ENCODE results near the gene TANGO6.
"Not testable (repeated sequence)": the region's sequence is repeated elsewhere in the genome, so short reads cannot be mapped to it uniquely, and the experiment has no call there.

TANGO6 gene

DNA sequence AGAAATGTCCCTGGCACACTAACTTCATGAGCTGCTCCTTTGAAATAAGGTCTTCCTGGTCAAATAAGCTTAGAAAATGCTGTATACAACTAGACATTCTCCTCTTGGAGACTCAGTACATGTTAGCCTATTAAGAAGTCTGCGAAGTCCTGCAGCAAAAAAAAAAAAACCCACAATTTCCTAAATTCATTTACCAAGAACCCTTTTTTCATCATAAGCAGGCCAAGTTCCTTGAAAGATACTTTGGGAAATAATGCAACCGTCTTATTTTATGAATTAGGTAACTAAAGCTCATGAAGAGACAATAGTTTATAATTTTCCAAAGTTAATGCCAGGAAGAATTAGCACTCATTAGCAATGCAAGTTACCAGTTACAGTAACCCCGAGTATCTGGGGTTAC lies 213.1 kb downstream of the TANGO6 start:
- DNase-seq (ENCODE audit: low read depth) = no peak

- no peak for DNase-seq (ENCODE audit: low read depth)
These were observed 214.4 kb downstream of the TANGO6 start for GRCh38 chr16:69057400-69058378.

DNA sequence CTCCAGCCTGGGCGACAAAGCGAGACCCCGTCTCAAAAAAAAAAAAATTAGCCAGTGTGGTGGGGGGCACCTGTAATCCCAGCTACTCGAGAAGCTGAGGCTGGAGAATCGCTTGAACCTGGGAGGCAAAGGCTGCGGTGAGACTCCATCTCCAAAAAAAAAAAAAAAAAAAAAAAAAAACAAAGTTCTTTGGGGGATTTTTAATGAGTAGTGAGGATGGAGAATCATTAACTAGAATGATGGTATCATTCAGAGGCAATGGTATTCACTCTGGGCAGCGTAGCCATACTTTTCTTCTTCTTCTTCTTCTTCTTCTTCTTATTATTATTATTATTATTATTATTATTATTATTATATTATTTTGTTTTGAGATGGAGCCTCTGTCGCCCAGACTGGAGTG lies 220.2 kb downstream of the TANGO6 start:
- DNase-seq (ENCODE audit: low read depth) = not testable (repeated sequence)

GRCh38 chr16:69064124-69064763 lies 220.9 kb downstream of the TANGO6 start:
- no peak for DNase-seq (ENCODE audit: low read depth)

- DNase-seq (ENCODE audit: low read depth) = no peak
These were observed 221.5 kb downstream of the TANGO6 start for GRCh38 chr16:69064764-69065313.

DNA sequence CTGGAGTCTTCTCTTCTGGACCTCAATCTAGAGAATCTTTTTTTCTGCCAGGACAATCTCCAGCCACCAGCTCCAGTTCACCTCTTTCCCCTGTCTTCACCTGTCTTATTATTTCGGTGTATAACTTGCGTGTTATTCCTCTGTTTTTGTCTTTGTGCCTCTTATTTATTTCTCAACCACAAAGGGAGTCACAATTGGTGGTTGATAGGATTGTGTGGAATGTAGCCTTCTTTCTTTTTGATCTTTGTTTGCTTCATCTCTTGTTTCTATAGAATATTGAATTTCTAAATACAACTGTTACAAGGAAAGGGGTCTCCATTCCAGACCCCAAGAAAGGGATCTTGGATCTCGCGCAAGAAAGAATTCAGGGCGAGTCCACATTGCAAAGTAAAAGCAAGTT lies 226.2 kb downstream of the TANGO6 start:
- no peak for DNase-seq (ENCODE audit: low read depth)

- DNase-seq (ENCODE audit: low read depth) = no peak
These were observed 227.7 kb downstream of the TANGO6 start for GRCh38 chr16:69071036-69071435.

DNA sequence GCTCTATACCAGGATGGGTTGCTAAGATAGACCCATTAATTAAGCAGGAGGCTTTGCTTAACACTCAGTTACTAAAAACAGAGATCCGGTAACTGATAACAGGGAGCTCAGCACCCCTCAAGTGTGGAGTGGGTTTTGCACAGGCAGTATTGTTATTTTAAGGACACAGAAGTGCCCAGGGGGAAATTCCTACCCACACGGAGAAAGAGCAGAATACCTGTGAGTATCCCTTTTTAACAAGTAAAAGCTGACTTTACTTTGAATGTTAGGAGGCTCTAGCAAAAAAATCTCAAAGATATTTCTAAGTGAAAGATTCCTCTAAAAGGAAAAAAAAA lies 229.3 kb downstream of the TANGO6 start:
- DNase-seq (ENCODE audit: low read depth) = no peak

DNA sequence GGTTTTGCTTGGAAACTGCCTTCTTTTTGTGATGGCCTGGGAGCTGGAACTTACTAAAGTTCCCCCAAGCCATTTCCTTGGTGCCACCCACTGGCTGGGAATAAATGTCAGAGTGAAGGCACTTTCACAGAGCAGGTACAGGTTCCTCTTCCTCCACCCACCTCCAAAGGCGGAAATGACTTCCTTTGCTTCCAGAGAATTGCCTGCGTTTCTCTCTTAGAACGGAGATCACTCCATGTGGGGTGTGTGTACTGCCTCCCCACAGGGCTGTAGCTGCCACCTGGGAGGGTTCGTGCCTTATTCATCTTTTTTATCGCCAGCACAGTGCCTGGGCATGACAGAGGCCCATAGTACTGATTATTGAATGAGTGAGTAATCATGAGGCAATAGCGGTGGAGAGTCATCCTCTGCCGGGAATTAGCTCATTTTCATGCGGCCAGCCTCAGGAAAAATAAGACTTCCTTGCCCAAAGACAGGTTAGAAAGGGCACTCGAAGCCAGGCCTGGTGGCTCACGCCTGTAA lies 229.9 kb downstream of the TANGO6 start:
- DNase-seq (ENCODE audit: low read depth) = no peak

- DNase-seq (ENCODE audit: low read depth) = no peak
These were observed 233.9 kb downstream of the TANGO6 start for GRCh38 chr16:69077251-69077650.

- DNase-seq (ENCODE audit: low read depth) = no peak
These were observed 234.7 kb downstream of the TANGO6 start for GRCh38 chr16:69078073-69078472.

DNA sequence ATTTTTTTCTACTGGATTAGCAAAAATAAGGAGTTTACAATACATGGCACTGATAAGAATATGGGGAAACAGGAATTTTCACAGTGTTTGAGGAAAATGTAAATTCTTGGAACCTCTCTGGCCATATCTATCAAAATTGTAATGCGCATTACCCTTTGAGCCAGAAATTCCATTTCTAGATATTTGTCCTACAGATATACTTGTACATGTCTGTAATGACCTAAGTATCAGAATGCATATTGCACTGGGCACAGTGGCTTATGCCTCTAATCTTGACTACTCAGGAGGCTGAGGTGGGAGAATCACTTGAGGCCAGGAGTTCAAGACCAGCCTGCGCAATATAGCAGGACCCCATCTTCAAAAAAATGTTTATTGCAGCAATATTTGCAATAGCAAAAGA lies 236.4 kb downstream of the TANGO6 start:
- DNase-seq (ENCODE audit: low read depth) = no peak

DNA sequence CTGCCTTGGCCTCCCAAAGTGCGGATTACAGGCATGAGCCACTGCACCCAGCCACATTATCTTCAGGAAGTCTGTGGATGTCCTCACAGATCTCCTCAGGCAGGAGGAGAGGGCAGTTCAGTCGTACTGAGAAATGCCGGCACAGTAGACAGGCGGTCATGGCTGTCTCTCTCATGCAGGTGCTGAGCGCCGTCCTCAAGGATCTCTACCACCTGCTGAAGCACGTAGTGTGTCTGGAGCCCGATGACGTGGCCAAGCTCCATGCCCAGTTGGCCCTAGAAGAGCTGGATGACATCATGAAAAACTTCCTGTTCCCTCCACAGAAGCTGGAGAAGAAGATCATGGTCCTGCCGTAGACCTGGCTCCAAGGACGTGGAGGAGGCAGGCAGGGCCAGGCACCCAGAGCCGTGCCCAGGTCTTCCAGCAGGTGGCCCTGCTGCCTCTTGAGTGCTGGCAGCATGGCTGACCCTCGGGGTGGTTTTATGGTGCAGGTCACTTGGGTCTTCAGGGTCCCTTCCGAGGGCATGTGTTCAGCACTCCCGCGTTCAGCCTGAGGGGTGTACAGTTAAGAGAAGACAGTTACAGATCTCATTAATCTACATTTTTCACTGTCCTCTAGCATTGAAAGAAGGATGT lies 240.1 kb downstream of the TANGO6 start:
- DNase-seq (ENCODE audit: low read depth) = no peak

DNA sequence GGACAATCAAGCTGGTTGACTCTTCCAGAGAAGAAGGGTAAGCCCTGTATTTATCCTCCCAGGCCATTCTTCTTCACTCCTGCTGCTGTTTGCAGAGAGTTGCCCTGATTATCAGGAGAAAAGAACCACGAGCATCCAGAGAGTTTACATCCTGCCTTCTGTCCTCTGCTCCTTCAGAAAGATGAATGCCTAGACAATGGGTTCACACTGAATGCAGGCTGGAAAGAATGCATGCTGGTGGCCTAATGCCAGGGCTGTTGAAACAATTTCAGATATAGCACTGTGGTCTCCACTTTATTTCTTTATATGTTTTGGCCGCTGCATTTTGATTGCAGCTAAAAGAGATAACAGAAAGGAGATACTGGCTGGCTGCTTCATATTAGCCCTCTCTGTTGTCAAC lies 241.0 kb downstream of the TANGO6 start:
- DNase-seq (ENCODE audit: low read depth) = no peak

- no peak for DNase-seq (ENCODE audit: low read depth)
These were observed 241.8 kb downstream of the TANGO6 start for GRCh38 chr16:69085032-69085695.

GRCh38 chr16:69087161-69087581 lies 243.8 kb downstream of the TANGO6 start:
- DNase-seq (ENCODE audit: low read depth) = no peak

- DNase-seq (ENCODE audit: low read depth) = no peak
These were observed 245.4 kb downstream of the TANGO6 start for GRCh38 chr16:69088684-69089083.

GRCh38 chr16:69089091-69089910 lies 246.0 kb downstream of the TANGO6 start:
- peak; percentile 15 for DNase-seq (ENCODE audit: low read depth)

DNA sequence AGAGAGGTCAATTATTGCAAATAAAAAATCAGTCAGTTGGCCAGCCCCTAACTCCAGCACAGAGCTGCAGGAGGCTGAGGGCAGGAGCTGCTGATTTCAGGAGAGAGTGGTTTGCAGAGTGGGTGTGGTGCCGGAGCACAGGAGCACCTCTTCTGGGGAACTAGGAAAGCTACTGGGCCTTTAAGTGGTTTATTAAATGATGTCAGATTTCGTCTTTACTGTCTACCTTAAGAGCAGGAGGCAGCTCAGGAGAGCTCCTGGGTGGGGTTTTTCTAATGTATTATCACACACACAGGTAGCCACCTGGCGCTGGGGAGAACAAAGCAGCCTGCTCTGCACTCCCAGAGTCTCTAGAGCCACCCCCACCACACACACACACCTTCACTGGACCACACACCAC lies 250.6 kb downstream of the TANGO6 start:
- DNase-seq (ENCODE audit: low read depth) = no peak

DNA sequence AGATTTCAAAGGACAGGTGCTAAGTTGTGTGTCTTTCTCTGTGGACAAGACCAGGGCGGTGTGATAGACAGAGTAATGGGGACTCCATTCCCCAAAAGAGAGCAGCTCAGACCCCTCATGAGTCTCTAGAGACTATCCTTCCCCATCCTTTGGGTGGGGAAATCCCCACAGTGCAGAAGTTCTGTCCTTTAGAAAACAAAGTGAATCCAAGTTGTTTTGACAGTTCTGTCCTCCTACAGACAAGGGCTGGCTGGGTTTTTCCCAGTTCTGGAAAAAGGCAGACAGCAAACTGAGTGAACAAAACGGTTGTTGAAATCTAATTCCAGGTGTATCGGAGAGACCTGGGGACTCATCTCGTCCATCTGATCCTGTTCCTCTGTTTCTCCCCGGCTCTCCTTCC lies 251.2 kb downstream of the TANGO6 start:
- no peak for DNase-seq (ENCODE audit: low read depth)

- DNase-seq (ENCODE audit: low read depth) = no peak
These were observed 251.9 kb downstream of the TANGO6 start for GRCh38 chr16:69095193-69095592.
